ENCODE measurements around the gene FAM47E. TPM values are rescaled to one million over a fixed set of nuclear protein-coding genes. Genes with fewer than 3 reads are reported as not detected.

Gene FAM47E
- 1.3 TPM for total RNA-seq

GRCh38 chr4:76251441-76252270 lies at the start of gene FAM47E:
TSS of gene FAM47E (plus strand) at chr4:76251721. CDS start at chr4:76251747, 26 bp downstream.
- peak; percentile 10 to 84 (median 77) for DNase-seq (ENCODE audit: low read depth in 2 of 3, low spot score in 2 of 3)

GRCh38 chr4:76203541-76203940 lies 48.0 kb upstream of the FAM47E start:
- DNase-seq (ENCODE audit: low read depth in 2 of 3, low spot score in 2 of 3) = no peak

- no peak for DNase-seq (ENCODE audit: low read depth in 2 of 3, low spot score in 2 of 3)
These were observed 46.6 kb upstream of the FAM47E start for GRCh38 chr4:76204936-76205335.

GRCh38 chr4:76205476-76205875 lies 46.0 kb upstream of the FAM47E start:
- DNase-seq (ENCODE audit: low read depth in 2 of 3, low spot score in 2 of 3) = no peak

- no peak for DNase-seq (ENCODE audit: low read depth in 2 of 3, low spot score in 2 of 3)
These were observed 45.1 kb upstream of the FAM47E start for GRCh38 chr4:76206222-76206942.

- DNase-seq (ENCODE audit: low read depth in 2 of 3, low spot score in 2 of 3) = no peak
These were observed 44.0 kb upstream of the FAM47E start for GRCh38 chr4:76207549-76207948.

- DNase-seq (ENCODE audit: low read depth in 2 of 3, low spot score in 2 of 3) = peak in 2 of 3 donors; percentile 20 to 33
These were observed 43.3 kb upstream of the FAM47E start for GRCh38 chr4:76208005-76208765.

- no peak for DNase-seq (ENCODE audit: low read depth in 2 of 3, low spot score in 2 of 3)
These were observed 41.6 kb upstream of the FAM47E start for GRCh38 chr4:76209881-76210280.

GRCh38 chr4:76210452-76210851 lies 41.1 kb upstream of the FAM47E start:
- DNase-seq (ENCODE audit: low read depth in 2 of 3, low spot score in 2 of 3) = peak in 1 of 3 donors; percentile 17

- DNase-seq (ENCODE audit: low read depth in 2 of 3, low spot score in 2 of 3) = no peak
These were observed 39.5 kb upstream of the FAM47E start for GRCh38 chr4:76211769-76212708.

- peak in 2 of 3 donors; percentile 25 to 34 for DNase-seq (ENCODE audit: low read depth in 2 of 3, low spot score in 2 of 3)
These were observed 38.6 kb upstream of the FAM47E start for GRCh38 chr4:76212851-76213414.

GRCh38 chr4:76213415-76214176 lies 37.9 kb upstream of the FAM47E start, which contains the start of gene SCARB2:
TSS of gene SCARB2 (minus strand) at chr4:76213824. CDS start at chr4:76213543, 281 bp downstream.
- peak; percentile 69 to 88 (median 84) for DNase-seq (ENCODE audit: low read depth in 2 of 3, low spot score in 2 of 3)

GRCh38 chr4:76214177-76214675 lies 37.3 kb upstream of the FAM47E start:
- DNase-seq (ENCODE audit: low read depth in 2 of 3, low spot score in 2 of 3) = peak in 1 of 3 donors; percentile 82

GRCh38 chr4:76215077-76215476 lies 36.4 kb upstream of the FAM47E start:
- no peak for DNase-seq (ENCODE audit: low read depth in 2 of 3, low spot score in 2 of 3)

- no peak for DNase-seq (ENCODE audit: low read depth in 2 of 3, low spot score in 2 of 3)
These were observed 35.0 kb upstream of the FAM47E start for GRCh38 chr4:76216524-76216923.

GRCh38 chr4:76216975-76217814 lies 34.3 kb upstream of the FAM47E start:
- DNase-seq (ENCODE audit: low read depth in 2 of 3, low spot score in 2 of 3) = no peak

- no peak for DNase-seq (ENCODE audit: low read depth in 2 of 3, low spot score in 2 of 3)
These were observed 32.0 kb upstream of the FAM47E start for GRCh38 chr4:76219299-76220055.
